GM12878 (cell line): ENCODE data around the gene NPEPPS. TPM values are rescaled to one million over a fixed set of nuclear protein-coding genes. Genes with fewer than 3 reads are reported as not detected.
A peak's percentile ranks its signal among the peaks of the same experiment; 100 is the strongest.

ENCODE experiments used
- ATAC-seq: fragments of 200-7000 bp; cut with Tn5 transposase; 3 replicates; pipeline ENCODE4 v1.9.1; 2020; ENCODE audit warnings: mild to moderate bottlenecking, moderate library complexity
- BruUV-seq: library from RNA; stranded (reverse); fragments of 400-500 nt; replicated peaks from 2 replicates; lab custom pipeline; 2021; lab: Mats Ljungman, UMichigan
- CTCF ChIA-PET: fragments of 300-600 bp; sonication (Branson Sonifier 250); formaldehyde crosslinking; extraction: SDS; loops from one replicate; lab custom pipeline; 2021; ENCODE audit warnings: inconsistent platforms; lab: Yijun Ruan, JAX
- POLR2A ChIA-PET: fragments of 350-600 bp; formaldehyde crosslinking; extraction: SDS; loops from one replicate; lab custom pipeline; 2021; ENCODE audit warnings: inconsistent platforms; lab: Charles Lee
- RAD21 ChIA-PET: fragments of 300-600 bp; sonication (Branson Sonifier 250); formaldehyde crosslinking; loops from one replicate; lab custom pipeline; 2023; ENCODE audit warnings: antibody characterized with exemption; ENCODE audit not compliant: unreplicated experiment; lab: Charles Lee
- SMC1A ChIA-PET: fragments of 300-600 bp; sonication (Branson Sonifier 250); formaldehyde crosslinking; loops from one replicate; lab custom pipeline; 2023; ENCODE audit not compliant: unreplicated experiment, uncharacterized antibody; lab: Charles Lee
- DNase-seq: peaks from one replicate; pipeline ENCODE4 v3.0.0-alpha.2; 2011; ENCODE audit warnings: low read depth, low spot score
- FAIRE-seq: peaks from 3 replicates; lab custom pipeline; 2011; peaks lifted over from hg19 to GRCh38; lab: Jason Lieb, UNC
- H2AFZ ChIP-seq: 2 replicates; pipeline ENCODE4 v1.6.0; 2011; ENCODE audit warnings: low read depth, low read length, control low read depth; ENCODE audit not compliant: control insufficient read depth
- H3K27ac ChIP-seq: 2 replicates; pipeline ENCODE4 v1.5.1; 2011; ENCODE audit warnings: control low read depth; ENCODE audit not compliant: control insufficient read depth, insufficient read depth
- H3K27me3 ChIP-seq, 2 experiments: replicated peaks in 1 of 2; 2 replicates each; pipeline versions ENCODE4 v1.6.0 to v1.6.1; 2011; ENCODE audit warnings: low read length in 1 of 2; ENCODE audit not compliant: control insufficient read depth in 2 of 2, insufficient read depth in 2 of 2
- H3K36me3 ChIP-seq, 2 experiments: 2 replicates each; pipeline ENCODE4 v1.5.1; 2011; ENCODE audit warnings: low read length in 1 of 2; ENCODE audit not compliant: control insufficient read depth in 2 of 2, insufficient read depth in 2 of 2
- H3K4me1 ChIP-seq: 2 replicates; pipeline ENCODE4 v1.6.1; 2011; ENCODE audit warnings: mild to moderate bottlenecking, low read length, moderate library complexity, mixed read lengths; ENCODE audit not compliant: control insufficient read depth, insufficient read depth
- H3K4me2 ChIP-seq: 2 replicates; pipeline ENCODE4 v1.6.0; 2011; ENCODE audit warnings: control low read depth; ENCODE audit not compliant: control insufficient read depth, insufficient read depth
- H3K4me3 ChIP-seq: fragments of 200-600 bp; sonication (generic); 2 replicates; pipeline ENCODE4 v1.5.1; 2016
- H3K79me2 ChIP-seq: 2 replicates; pipeline ENCODE4 v1.6.0; 2011; ENCODE audit warnings: low read length; ENCODE audit not compliant: control insufficient read depth, insufficient read depth
- H3K9ac ChIP-seq: 2 replicates; pipeline ENCODE4 v1.8.0; 2011; ENCODE audit warnings: low read length, control low read depth, mixed read lengths; ENCODE audit not compliant: control insufficient read depth, insufficient read depth
- H3K9me3 ChIP-seq: replicated peaks from 3 replicates; pipeline ENCODE4 v1.5.1; 2011; ENCODE audit warnings: mild to moderate bottlenecking, low read length; ENCODE audit not compliant: control insufficient read depth, insufficient read depth
- H4K20me1 ChIP-seq: 2 replicates; pipeline ENCODE4 v1.6.0; 2011; ENCODE audit not compliant: control insufficient read depth, insufficient read depth
- CTCF ChIP-seq, 3 experiments: IDR thresholded peaks in 2 of 3; conservative IDR thresholded peaks in 1 of 3; 2 replicates each; pipeline ENCODE4 v1.5.1; 2011; ENCODE audit warnings: low read depth in 3 of 3, low read length in 3 of 3, mild to moderate bottlenecking in 3 of 3, control low read depth in 2 of 3, moderate library complexity in 2 of 3, inconsistent platforms in 1 of 3, mixed read lengths in 1 of 3; ENCODE audit not compliant: control insufficient read depth in 2 of 3, insufficient read depth in 1 of 3; ENCODE audit errors: extremely low read depth in 1 of 3
- IRF4 ChIP-seq: IDR thresholded peaks from 2 replicates; pipeline ENCODE4 v1.6.1; 2011; ENCODE audit warnings: low read depth, low read length
- RAD21 ChIP-seq: IDR thresholded peaks from 2 replicates; pipeline ENCODE4 v1.6.1; 2011; ENCODE audit warnings: mild to moderate bottlenecking, low read depth, low read length, moderate library complexity; ENCODE audit not compliant: insufficient read depth
- STAT1 ChIP-seq: fragments of 450-650 bp; conservative IDR thresholded peaks from 2 replicates; pipeline ENCODE4 v1.6.1; 2014; ENCODE audit warnings: antibody characterized with exemption, mild to moderate bottlenecking
- WGBS: methylation state at CpG from one replicate; pipeline ENCODE4 v1.1.6; 2016; ENCODE audit warnings: low lambda C conversion rate; ENCODE audit not compliant: insufficient replicate concordance, insufficient coverage; ENCODE audit errors: missing lambda C conversion rate; 5-methylcytosine and 5-hydroxymethylcytosine counted together
- in situ Hi-C: fragments of 300-500 bp; cut with MboI; formaldehyde crosslinking; loops from 9 replicates; pipeline ENCODE4 v1.14.3; 2018; ENCODE audit warnings: mixed read lengths
- intact Hi-C: fragments of 100-400 bp; cut with micrococcal nuclease; formaldehyde crosslinking; loops from one replicate; pipeline ENCODE4 v1.14.2; 2022; ENCODE audit not compliant: unreplicated experiment
- polyA plus RNA-seq, 11 experiments: library from polyadenylated mRNA; depleted of rRNA in 4 of 11; unstranded in 6 of 11; stranded (reverse) in 5 of 11; fragments of >200 nt; fragmentation: Nextera tagmentation in 4 of 11; fragmentation: Illumina TruSeq in 1 of 11; extraction: Ambion mirVana in 4 of 11; extraction: Trizol in 1 of 11; gene quantifications; 1 replicate in 1 of 11; 2 replicates in 10 of 11; pipeline versions ENCODE4 v1.2.1 to v1.2.3, GENCODE V29; 2011 to 2016; ENCODE audit warnings: inconsistent platforms in 2 of 11, missing spikeins in 2 of 11, low read depth in 1 of 11
- total RNA-seq, 4 experiments: library from RNA; depleted of rRNA in 3 of 4; stranded (reverse); fragments of >200 nt in 3 of 4; fragmentation: Illumina TruSeq in 1 of 4; extraction: Trizol in 1 of 4; gene quantifications; 2 replicates each; pipeline versions ENCODE4 v1.2.1 to v1.2.3, GENCODE V29; 2013 to 2021
- TF ChIP-seq, protein P1 (sequence below): fragments of 450-650 bp; formaldehyde crosslinking; IDR thresholded peaks from 2 replicates; pipeline ENCODE4 v1.5.0; 2022; ENCODE audit warnings: mild to moderate bottlenecking, missing genetic modification characterization

NPEPPS gene
- total and polyA plus RNA-seq, 10 of the 15 experiments (the other 5 are each of a cell fraction or from before 2014, with no cell fraction given): 25.8 to 214 (median 64.6) TPM

DNA sequence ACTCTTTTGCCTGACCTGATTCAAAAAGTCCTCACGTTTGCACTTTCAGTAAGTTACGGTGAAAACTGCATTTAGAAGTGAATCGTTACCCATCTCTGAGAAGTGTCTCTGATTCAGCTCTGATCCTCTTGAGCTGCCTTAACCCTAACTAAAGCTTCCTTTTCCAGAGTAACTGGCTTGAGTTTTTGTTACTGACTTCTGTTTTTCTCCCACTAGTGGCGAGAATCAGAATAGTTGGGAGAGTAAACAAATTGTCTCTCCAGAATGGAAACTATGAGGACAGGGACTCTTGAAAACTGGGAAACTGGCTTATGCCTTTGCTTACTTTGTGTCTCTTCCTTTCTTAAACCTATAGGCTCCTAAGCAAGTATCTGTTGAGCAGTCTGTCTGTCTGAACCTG lies 87.5 kb downstream of the NPEPPS start:
- no peaks in the 10 kb centered on the region for H3K9me3 ChIP-seq
- SMC1A ChIA-PET: interaction anchor here (0.7 to 1.2 kb wide), 9 partner anchors 9 to 646 kb away, joined by 3 to 4 read pairs (median 3); no protein-coding TSS in a partner anchor
- no TSS peak for BruUV-seq
- TF ChIP-seq, protein P1, sequence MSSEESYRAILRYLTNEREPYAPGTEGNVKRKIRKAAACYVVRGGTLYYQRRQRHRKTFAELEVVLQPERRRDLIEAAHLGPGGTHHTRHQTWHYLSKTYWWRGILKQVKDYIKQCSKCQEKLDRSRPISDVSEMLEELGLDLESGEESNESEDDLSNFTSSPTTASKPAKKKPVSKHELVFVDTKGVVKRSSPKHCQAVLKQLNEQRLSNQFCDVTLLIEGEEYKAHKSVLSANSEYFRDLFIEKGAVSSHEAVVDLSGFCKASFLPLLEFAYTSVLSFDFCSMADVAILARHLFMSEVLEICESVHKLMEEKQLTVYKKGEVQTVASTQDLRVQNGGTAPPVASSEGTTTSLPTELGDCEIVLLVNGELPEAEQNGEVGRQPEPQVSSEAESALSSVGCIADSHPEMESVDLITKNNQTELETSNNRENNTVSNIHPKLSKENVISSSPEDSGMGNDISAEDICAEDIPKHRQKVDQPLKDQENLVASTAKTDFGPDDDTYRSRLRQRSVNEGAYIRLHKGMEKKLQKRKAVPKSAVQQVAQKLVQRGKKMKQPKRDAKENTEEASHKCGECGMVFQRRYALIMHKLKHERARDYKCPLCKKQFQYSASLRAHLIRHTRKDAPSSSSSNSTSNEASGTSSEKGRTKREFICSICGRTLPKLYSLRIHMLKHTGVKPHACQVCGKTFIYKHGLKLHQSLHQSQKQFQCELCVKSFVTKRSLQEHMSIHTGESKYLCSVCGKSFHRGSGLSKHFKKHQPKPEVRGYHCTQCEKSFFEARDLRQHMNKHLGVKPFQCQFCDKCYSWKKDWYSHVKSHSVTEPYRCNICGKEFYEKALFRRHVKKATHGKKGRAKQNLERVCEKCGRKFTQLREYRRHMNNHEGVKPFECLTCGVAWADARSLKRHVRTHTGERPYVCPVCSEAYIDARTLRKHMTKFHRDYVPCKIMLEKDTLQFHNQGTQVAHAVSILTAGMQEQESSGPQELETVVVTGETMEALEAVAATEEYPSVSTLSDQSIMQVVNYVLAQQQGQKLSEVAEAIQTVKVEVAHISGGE: no peak
- TF ChIP-seq IRF4: no peak
- 0 out of 6 replicates have a peak, but pooled peaks of 1 of the 3 experiments have one; percentile 7 for TF ChIP-seq CTCF (IDR thresholded peaks at IDR 0.05 in 2 of 3, conservative IDR thresholded peaks at IDR 0.05 in 1 of 3; ENCODE audit: control insufficient read depth in 2 of 3, extremely low read depth in 1 of 3, insufficient read depth in 1 of 3, low read depth in 3 of 3, low read length in 3 of 3)
- TF ChIP-seq RAD21: 0 out of 2 replicates have a peak, but pooled peaks have one; percentile 4
- TF ChIP-seq STAT1: no peak
- TF ChIP-seq, all 136 proteins: peak for 2
- Histone ChIP-seq H3K27ac (no peak overlapping the region), H3K36me3 (peaks cover 0 to 34% of the 10 kb centered on the region in 2 experiments; a peak in 3 of 4 replicates), H3K79me2 (no peaks in the 10 kb centered on the region), H3K4me3 (no peak overlapping the region), H3K9ac (no peak overlapping the region), H3K27me3 (no peaks in the 10 kb centered on the region), H4K20me1 (no peaks in the 10 kb centered on the region), H2AFZ (no peak overlapping the region), H3K4me1 (no peaks in the 10 kb centered on the region), H3K4me2 (no peak overlapping the region)
- 63% methylated on average over 4 of the region's 4 CpGs for WGBS
- intact Hi-C loops (loop anchor here (5.0 kb wide), 2 partner anchors 256 to 301 kb away; no protein-coding TSS in a partner anchor), in situ Hi-C loops (loop anchor here (10.0 kb wide), 1 partner anchor 294 kb away; the partner anchor contains the start of gene EFCAB13)
- ChIA-PET CTCF (interaction anchor here (0.6 to 4.0 kb wide), 6 partner anchors 9 to 666 kb away, joined by 3 to 26 read pairs (median 3); no protein-coding TSS in a partner anchor), POLR2A (no interaction called here), RAD21 (interaction anchor here (1.5 kb wide), 1 partner anchor 45 kb away, joined by 5 read pairs; no protein-coding TSS in a partner anchor)
- DNase-seq (no peak), ATAC-seq (no peak), FAIRE-seq (no peak)
